ENCODE measurements around the gene NOC4L.
"Not testable (repeated sequence)": the region's sequence is repeated elsewhere in the genome, so short reads cannot be mapped to it uniquely, and the experiment has no call there.

The NOC4L gene

GRCh38 chr12:132147423-132148367 lies 3.4 kb downstream of the NOC4L start:
- TF ChIP-seq, protein P1, sequence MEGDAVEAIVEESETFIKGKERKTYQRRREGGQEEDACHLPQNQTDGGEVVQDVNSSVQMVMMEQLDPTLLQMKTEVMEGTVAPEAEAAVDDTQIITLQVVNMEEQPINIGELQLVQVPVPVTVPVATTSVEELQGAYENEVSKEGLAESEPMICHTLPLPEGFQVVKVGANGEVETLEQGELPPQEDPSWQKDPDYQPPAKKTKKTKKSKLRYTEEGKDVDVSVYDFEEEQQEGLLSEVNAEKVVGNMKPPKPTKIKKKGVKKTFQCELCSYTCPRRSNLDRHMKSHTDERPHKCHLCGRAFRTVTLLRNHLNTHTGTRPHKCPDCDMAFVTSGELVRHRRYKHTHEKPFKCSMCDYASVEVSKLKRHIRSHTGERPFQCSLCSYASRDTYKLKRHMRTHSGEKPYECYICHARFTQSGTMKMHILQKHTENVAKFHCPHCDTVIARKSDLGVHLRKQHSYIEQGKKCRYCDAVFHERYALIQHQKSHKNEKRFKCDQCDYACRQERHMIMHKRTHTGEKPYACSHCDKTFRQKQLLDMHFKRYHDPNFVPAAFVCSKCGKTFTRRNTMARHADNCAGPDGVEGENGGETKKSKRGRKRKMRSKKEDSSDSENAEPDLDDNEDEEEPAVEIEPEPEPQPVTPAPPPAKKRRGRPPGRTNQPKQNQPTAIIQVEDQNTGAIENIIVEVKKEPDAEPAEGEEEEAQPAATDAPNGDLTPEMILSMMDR (IDR thresholded peaks at IDR 0.05; ENCODE audit: low read depth, low read length, missing control alignments) = no peak
- H3K4me3 ChIP-seq (ENCODE audit: low read depth, low read length) = no peak overlapping the region
- DNase-seq (ENCODE audit: low read depth) = no peak

DNA sequence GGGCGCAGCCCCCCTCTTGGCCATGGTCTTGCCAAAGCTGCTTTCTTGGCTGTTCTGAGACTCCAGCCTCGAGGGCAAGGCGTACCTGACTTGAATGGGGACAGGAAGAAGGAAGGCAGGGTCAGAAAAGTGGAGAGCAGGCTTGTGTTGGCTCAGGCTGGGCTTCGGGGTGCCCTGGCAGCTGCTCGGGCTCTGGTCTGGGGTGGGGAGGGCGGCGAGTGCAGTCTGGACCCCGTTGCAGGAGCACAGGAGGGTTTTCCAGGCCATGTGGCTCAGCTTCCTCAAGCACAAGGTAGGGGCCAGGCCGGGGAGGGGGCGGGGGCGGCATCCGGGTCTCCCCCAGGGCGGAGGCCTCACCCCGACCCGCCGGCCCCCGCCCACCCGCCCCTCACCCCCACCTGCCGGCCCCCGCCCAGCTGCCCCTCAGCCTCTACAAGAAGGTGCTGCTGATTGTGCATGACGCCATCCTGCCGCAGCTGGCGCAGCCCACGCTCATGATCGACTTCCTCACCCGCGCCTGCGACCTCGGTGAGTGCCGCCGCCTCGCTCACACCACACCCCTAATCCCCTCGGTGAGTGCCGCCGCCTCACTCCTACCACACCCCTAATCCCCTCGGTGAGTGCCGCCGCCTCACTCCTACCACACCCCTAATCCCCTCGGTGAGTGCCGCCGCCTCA lies 4.2 kb downstream of the NOC4L start:
- TF ChIP-seq, protein P1 (IDR thresholded peaks at IDR 0.05; ENCODE audit: low read depth, low read length, missing control alignments) = no peak
- H3K4me3 ChIP-seq (ENCODE audit: low read depth, low read length) = no peak overlapping the region
- DNase-seq (ENCODE audit: low read depth) = no peak

DNA sequence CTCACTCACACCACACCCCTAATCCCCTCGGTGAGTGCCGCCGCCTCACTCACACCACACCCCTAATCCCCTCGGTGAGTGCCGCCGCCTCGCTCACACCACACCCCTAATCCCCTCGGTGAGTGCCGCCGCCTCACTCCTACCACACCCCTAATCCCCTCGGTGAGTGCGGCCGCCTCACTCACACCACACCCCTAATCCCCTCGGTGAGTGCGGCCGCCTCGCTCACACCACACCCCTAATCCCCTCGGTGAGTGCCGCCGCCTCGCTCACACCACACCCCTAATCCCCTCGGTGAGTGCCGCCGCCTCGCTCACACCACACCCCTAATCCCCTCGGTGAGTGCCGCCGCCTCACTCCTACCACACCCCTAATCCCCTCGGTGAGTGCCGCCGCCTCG lies 5.3 kb downstream of the NOC4L start:
- H3K4me3 ChIP-seq (ENCODE audit: low read depth, low read length); DNase-seq (ENCODE audit: low read depth): not testable (repeated sequence)

DNA sequence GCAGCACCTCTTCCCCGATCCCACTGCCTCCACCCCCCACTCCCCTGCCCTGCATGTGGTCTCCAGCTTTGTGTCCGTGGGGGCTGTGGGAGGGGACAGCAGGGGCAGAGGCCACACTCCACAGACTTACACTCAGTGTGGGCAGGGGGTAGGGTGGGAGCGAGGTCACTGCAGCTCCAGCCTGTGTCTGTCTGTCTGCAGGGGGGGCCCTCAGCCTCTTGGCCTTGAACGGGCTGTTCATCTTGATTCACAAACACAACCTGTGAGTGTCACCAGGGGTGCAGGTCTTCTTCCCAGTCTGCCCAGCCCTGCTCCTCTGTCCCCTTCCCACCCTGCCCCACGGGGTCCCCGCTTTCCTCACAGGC lies 6.5 kb downstream of the NOC4L start:
- TF ChIP-seq, protein P1 (IDR thresholded peaks at IDR 0.05; ENCODE audit: low read depth, low read length, missing control alignments) = no peak
- no peak for DNase-seq (ENCODE audit: low read depth)
- H3K4me3 ChIP-seq (ENCODE audit: low read depth, low read length) = no peak overlapping the region

- TF ChIP-seq, protein P1 (IDR thresholded peaks at IDR 0.05; ENCODE audit: low read depth, low read length, missing control alignments) = no peak
- no peak overlapping the region for H3K4me3 ChIP-seq (ENCODE audit: low read depth, low read length)
- DNase-seq (ENCODE audit: low read depth) = no peak
Observed at GRCh38 chr12:132151145-132151765, 7.0 kb downstream of the NOC4L start.

- no peak for DNase-seq (ENCODE audit: low read depth)
- TF ChIP-seq, protein P1 (IDR thresholded peaks at IDR 0.05; ENCODE audit: low read depth, low read length, missing control alignments) = no peak
- H3K4me3 ChIP-seq (ENCODE audit: low read depth, low read length) = no peak overlapping the region
Observed at GRCh38 chr12:132151766-132152410, 7.6 kb downstream of the NOC4L start.

GRCh38 chr12:132152411-132152821 lies 8.2 kb downstream of the NOC4L start:
- no peak for DNase-seq (ENCODE audit: low read depth)
- H3K4me3 ChIP-seq (ENCODE audit: low read depth, low read length) = no peak overlapping the region
- TF ChIP-seq, protein P1 (IDR thresholded peaks at IDR 0.05; ENCODE audit: low read depth, low read length, missing control alignments) = no peak

Data from GM12864 (cell line).